Measurements from ENCODE around the gene RPL27.

DNA sequence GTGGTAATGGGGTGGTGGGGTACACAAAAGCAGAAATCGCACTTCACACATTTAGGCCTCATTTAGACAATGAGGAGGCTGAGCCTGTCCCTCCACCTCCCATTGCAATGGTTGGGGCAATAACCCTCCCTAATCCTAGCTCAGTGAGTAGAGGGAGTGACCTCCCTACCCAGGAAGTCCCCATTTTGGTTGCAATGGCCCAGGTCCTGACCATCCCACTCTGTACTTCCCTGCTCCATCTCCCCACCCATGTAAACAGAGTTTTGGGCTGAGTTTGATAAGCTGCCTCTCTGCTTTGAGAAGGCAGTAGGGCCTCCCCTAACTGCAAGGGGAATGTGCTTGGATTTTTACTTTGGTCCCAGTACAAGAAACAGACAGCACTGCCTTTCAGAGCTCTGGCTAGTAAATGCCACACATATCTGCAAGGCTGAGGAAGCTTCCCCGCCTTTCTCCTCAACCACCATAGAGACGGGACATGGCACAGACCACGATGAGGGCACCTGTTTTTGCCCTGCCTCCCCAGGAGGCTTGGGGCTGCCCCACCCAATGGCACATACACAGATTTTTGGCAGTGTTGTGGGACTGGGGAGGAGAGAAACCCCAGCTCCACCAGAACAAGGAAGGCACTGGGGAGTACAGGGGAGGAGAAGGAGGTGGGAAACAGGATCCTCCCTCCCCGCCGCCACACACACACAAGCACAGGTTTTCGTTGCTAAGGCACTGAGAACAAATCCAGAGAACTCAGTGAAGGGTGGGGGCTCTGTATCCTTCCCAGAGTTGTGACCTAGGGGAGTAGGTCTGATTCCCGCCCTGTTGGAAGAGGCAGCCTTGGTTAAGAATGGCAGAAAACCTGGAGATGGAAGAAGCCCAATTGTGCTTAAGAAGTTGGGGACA, 16.7 kb downstream of the RPL27 start:
- TF ChIP-seq, protein P1, sequence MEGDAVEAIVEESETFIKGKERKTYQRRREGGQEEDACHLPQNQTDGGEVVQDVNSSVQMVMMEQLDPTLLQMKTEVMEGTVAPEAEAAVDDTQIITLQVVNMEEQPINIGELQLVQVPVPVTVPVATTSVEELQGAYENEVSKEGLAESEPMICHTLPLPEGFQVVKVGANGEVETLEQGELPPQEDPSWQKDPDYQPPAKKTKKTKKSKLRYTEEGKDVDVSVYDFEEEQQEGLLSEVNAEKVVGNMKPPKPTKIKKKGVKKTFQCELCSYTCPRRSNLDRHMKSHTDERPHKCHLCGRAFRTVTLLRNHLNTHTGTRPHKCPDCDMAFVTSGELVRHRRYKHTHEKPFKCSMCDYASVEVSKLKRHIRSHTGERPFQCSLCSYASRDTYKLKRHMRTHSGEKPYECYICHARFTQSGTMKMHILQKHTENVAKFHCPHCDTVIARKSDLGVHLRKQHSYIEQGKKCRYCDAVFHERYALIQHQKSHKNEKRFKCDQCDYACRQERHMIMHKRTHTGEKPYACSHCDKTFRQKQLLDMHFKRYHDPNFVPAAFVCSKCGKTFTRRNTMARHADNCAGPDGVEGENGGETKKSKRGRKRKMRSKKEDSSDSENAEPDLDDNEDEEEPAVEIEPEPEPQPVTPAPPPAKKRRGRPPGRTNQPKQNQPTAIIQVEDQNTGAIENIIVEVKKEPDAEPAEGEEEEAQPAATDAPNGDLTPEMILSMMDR (IDR thresholded peaks at IDR 0.05; ENCODE audit: low read depth, low read length), result no peak
- TF ChIP-seq POLR2A (IDR thresholded peaks at IDR 0.05; ENCODE audit: extremely low read depth, insufficient read length) (no peak), MYC (IDR thresholded peaks at IDR 0.05; ENCODE audit: low read depth, low read length) (no peak)
- TF ChIP-seq, protein P2, sequence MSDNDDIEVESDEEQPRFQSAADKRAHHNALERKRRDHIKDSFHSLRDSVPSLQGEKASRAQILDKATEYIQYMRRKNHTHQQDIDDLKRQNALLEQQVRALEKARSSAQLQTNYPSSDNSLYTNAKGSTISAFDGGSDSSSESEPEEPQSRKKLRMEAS (IDR thresholded peaks at IDR 0.05; ENCODE audit: low read depth, low read length), result no peak
